GM11168 (cell line): ENCODE measurements around the gene TBRG4.

Experiments
- in situ Hi-C: fragments of 300-500 bp; cut with MboI; formaldehyde crosslinking; loops from one replicate; pipeline ENCODE4 v1.12.0; 2022; ENCODE audit warnings: low sequenced_read_pairs; ENCODE audit not compliant: unreplicated experiment

Gene TBRG4

GRCh38 chr7:45080958-45081669 lies 30.4 kb downstream of the TBRG4 start:
- in situ Hi-C loops = no loop called here

GRCh38 chr7:45080265-45080957 lies 31.1 kb downstream of the TBRG4 start:
- in situ Hi-C loops = no loop called here

DNA sequence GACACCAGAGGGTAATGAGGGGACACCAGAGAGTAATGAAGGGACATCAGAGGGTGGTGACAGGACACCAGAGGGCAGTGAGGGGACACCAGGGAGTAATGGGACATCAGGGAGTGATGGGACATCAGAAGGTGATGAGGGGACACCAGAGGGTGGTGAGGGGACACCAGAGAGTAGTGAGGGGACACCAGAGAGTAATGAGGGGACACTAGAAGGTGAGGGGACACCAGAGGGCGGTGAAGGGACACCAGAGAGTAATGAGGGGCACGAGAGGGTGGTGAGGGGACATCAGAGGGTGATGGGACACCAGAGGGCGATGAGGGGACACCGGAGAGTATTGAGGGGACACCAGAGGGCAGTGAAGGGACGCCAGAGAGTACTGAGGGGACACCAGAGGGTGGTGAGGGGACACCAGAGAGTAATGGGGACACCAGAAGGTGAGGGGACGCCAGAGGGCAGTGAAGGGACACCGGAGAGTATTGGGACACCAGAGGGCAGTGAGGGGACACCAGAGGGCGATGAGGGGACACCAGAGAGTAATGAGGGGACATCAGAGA lies 33.3 kb downstream of the TBRG4 start:
- in situ Hi-C loops = no loop called here

DNA sequence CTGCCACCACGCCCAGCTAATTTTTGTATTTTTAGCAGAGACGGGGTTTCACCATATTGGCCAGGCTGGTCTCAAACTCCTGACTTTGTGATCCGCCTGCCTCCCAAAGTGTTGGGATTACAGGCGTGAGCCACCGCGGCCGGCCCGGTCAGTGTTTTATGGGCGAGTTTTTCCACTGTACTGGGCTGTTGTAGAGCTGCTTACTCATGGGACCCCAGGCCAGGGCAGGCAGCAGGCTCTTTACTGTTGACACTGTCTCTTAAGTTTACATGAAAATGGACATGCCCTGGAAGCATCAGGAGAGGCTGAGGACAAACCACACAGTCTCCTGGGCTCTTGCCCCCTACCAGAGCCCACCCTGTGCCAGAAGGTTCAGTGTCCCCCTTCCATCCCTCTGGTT lies 33.9 kb downstream of the TBRG4 start:
- in situ Hi-C loops = no loop called here

DNA sequence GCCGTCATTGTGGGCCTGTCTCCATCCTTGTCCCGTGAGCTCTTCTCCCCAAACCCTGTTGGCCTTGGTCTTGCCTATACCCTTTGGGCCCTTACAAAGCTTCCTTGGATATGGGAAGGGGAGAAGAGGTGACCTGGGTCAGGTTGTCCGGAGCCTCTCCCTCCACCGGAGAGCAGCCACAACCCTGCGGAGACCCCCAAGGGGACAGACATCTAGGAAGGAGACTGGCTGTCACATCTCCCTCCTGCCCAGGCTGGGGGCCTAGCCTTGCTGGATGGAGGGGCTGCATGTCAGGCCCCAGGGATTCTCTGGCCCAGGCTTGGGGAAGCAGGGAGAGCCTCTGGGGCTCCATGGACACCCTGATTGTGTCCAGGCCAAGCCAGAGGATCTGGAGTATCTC lies 34.6 kb downstream of the TBRG4 start:
- in situ Hi-C loops = no loop called here

GRCh38 chr7:45075871-45076796 lies 35.4 kb downstream of the TBRG4 start:
- in situ Hi-C loops = no loop called here

- in situ Hi-C loops = no loop called here
Measured at GRCh38 chr7:45075355-45075644, 36.2 kb downstream of the TBRG4 start.

- in situ Hi-C loops = no loop called here
Measured at GRCh38 chr7:45074528-45075354, 36.8 kb downstream of the TBRG4 start.

DNA sequence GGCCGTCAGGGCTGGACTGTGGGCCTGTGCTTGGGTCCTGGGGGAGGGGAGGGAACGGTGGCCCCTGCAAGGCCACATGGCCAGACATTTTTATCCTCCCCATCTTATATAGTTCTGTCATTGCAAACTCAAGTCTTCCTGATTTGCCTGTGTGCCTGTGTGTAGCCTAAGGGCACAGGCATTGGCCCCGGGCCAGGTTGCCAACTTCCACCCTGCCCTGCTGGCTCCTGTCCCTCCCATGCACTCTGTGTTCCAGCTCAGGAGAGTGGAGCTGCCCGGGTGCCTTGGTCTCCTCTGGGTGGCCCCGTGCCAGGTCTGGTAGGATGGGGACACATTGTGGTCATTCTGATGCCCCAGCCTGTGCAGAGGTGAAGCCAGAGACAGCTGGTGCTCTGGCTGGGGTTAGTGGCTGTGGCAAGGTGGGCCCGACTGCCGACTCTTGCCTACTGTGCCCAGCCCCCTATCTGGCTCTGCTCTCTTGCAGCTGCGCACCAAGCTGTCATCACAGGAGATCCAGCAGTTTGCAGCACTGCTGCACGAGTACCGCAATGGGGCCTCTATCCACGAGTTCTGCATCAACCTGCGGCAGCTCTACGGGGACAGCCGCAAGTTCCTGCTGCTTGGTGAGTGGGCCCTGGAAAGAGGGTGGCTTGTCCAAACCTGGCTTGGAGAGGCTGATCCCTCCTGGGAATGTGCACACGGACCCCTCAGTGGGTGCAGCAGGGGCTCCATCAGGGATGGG lies 37.5 kb downstream of the TBRG4 start:
- in situ Hi-C loops = no loop called here

DNA sequence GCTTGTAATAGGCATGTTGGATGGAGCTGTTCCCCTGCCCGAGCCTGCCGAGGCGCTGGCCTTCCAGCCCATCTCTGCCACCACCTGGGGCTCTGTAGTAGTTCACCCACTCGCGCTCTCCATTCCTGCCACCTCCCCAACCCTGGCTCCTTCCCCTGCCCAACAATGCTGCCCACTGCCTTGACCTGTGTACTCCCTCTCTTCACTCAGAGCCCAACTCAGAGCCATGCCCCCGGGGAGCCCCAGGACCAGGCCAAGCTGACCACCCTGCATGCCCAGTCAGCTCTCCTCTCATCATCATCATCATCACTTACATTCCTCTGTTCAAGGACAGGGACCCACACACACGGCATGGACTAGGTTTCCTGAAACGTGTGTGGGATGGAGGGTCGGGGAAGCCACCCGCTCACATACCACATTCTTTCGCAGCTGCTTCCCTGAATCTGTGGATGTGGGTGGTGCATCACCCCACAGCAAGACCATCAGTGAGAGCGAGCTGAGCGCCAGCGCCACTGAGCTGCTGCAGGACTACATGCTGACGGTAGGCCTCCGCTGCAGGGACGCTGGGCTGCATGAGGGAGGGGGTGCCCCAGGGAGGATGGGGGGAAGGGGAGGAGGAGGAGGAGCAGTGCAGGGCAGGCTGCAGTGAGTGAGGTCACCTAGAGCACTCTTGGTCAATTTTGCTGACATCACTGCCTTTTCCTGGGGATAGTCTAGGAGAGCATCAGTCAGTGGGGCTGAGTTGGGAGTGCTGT lies 38.3 kb downstream of the TBRG4 start:
- in situ Hi-C loops = no loop called here

- in situ Hi-C loops = no loop called here
Measured at GRCh38 chr7:45072131-45073030, 39.1 kb downstream of the TBRG4 start.

DNA sequence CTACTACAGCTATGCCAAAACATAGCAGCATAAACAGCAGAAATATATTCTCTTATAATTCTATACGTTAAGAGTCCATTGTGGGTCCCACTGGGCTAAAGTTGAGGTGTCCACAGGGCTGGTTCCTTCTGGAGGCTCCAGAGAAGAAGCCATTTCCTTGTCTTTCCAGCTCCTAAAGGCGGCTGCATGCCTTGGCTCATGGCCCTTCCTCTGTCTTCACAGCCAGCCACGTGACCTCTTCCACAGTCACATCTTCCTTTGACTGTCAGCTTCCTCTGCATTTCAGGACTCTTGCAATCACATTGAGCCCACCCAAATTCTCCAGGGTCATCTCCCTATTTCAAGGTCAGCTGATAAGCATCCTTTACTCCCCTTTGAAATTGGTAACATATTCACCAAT lies 40.0 kb downstream of the TBRG4 start:
- in situ Hi-C loops = no loop called here

DNA sequence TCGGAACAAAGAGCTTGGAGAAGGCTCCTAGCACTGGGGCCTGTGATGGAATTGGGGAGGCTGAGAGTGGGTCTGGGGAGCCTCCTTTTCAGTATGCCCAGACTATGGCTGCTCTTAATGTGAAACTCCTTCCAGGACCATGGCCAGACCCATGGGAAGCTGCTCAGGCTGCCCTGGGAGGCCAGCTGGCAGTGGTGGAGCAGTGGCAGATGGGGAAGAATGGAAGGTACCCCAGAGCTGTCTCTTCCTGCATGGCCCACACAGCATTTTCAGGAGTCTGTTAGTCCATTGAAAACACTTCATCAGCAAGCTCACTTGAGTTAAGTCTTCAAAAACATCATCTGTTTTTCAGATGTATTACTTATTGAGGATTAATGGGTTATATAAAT lies 41.2 kb downstream of the TBRG4 start:
- in situ Hi-C loops = no loop called here

GRCh38 chr7:45069444-45070253 lies 41.8 kb downstream of the TBRG4 start:
- in situ Hi-C loops = no loop called here

- in situ Hi-C loops = no loop called here
Measured at GRCh38 chr7:45068236-45069023, 43.1 kb downstream of the TBRG4 start.

DNA sequence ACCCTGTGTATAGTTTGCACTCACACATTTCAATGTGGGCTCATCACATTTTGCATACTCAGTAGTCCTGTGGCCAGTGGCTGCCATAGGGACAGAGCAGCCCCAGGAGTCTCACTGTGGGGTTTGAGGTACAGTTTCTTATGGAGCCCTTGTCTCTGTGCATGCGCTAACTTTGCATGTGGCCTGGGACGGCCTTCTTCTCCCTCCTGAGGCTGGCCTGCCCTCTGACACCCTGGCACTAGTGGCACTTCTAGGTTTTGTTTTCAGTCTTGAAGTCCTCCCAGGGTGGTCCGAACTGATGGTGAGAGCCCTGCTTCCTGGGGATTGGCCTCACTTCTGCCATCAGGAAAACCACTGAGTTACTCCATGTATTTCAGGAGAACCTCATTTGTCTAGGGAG lies 43.9 kb downstream of the TBRG4 start:
- in situ Hi-C loops = no loop called here
